Activated T-cell treated with anti-CD3 and anti-CD28 coated beads for 24 hours (primary cell): Measurements from ENCODE around the gene SIX2.

Source experiments
- DNase-seq: peaks from one replicate; pipeline ENCODE4 v3.0.0-alpha.2; 2020; ENCODE audit warnings: low read depth

The SIX2 gene

GRCh38 chr2:45018023-45018422 is 8.8 kb upstream of the SIX2 start:
- DNase-seq = no peak

DNA sequence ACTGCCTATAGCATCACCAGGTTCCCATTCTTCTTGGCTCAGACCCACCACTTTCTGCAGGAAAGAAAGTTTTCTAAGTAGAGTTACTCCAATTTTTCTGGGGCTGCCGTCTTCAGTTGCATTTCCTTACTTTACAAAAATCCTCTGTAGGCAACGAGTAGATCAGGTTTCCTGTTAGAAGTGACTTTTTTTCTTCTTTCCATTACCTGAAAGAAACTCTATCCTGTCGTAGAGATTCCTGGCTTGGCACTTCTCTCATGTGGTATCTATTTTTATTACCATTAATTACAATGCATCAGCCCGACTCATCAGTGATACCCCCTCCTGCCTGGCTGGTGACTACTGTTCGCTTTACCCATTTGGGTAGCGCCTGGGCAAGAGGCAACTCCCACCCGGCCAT is 5.6 kb upstream of the SIX2 start:
- DNase-seq = no peak

DNA sequence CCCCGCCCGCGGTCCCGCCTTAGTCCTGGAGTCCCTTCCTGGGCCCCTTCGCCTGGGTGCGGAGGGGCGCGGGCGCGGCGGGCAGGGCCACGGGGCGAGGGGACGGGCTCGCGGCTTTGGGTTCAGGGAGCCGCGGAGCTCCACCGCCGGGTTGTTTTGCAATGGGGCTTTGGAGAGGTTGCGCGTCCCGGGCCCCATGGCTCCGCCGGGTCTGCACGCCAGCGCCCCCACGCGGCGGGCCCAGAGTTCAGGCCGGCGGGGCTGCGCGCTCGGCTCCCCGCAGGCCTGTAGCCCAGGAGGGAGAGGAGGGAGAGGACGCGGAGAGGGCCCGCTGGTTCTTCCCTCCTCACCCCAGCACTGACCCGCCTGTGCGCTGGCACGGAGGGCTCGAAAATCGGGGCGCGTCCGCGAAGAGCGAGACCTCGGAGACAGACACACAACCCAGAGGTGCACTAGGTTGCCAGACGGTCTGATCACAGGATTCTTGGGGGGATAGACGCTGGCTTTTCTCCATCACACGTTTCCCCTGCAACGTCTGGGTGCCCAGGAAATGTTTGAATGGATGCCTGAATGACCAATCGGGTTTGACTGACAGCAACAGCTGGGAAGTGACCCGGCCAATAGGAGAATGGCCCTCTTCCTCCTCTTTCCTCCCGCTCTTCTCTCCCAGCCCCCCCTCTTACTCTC is 4.9 kb upstream of the SIX2 start:
- DNase-seq = no peak

DNA sequence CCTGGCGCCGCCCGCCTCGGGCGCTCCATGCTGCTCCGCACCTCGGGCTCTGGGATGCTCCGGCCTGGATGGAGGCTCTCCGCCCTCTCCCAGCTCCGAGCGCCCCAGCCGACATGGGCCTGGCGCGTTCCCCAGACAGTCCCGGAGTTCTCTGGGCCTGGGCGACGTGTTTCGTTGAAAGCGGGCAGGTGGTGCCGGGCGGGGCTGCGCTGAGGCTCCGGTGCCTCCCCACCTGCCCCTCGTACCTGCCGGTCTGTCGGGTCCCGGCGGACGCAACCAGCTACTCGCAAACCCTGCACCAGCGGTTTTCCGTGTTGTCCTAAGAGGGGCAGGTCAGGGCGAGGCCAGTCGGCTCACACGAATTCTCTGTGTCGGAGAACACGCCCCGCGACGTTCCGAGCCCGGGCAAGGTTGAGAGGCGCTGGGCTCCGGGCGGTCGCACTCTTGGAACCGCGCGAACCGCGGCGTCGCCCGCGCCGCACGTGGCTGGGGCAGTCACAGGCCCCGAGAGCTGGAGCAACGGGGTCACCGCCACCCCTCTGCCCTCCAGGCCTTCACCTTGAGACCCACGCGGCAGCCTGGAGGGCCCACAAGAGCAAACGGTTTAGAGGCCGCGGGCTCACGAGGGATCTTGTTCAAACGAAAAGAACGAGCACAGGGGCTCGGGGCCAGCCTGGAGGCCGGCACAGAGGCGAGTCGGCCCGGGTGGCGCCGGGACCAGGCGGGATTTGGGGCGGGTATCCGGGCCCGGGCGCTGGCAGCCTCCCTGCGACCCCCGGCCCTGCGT is 4.2 kb upstream of the SIX2 start:
- DNase-seq = no peak

DNA sequence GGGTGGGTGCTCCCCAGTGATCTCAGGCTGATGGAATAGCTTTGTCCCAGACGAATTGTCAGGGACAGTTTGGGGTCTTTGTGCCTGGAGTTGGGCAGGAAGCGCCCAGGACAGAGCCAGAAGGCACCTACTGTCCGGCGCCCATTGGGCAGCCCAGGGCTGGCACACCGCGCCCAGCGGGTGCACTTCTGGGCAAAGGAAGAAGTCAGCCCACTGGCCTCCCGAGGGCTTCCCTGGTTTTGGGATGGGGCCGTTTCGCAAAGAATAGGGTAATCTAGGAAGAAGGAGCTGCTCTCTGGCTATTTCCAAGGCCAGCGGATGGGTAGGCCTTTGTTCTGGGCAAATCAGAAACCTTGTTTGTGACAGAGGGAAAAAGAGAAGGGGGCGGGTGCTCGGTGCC is 3.5 kb upstream of the SIX2 start:
- no peak for DNase-seq

DNA sequence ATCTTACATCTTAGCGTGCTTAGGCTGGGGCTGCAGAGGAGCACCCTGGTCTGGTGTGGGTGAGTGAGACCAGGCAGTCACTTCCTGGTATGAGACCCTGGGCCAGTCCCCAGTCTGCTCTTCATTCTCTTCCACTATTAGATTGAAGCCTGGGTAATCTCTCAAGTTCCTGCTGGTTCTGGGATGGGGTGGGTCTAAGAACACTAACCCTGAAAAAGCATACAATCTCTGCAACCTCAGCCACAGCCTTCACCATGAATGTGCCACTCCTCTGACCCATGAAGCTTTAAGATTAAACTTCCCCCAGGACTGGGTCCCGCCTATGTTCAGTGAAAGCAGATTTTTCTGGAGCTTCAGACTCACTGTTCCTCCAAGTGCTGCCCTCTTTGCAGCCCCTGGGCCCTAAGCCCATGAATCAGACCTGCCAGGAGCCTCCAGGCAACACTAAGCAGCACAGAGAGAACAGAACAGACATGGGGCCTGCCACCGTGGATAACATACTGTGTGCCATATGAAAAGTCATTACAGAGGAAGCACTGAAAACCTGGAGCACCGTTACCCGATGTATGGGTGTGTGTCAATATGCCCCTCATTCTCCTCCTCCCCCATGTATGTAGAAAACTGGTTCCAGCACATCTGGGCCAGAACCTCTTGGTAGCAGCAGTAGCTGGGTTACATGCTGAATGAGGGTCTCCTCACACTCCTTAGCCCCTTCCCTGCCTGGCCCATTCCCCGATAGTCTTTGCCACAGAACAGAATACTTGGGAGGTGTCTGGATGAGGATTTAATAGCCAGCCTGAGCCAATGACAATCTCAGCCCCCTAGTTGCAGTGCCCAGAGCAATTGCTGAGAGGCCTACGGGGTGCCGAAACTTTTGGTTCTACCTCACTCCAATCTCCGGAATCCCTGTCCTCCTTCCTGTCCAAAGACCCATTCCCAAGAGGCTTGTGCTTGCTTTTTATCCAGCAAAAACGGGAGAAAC is 2.7 kb upstream of the SIX2 start:
- no peak for DNase-seq

DNA sequence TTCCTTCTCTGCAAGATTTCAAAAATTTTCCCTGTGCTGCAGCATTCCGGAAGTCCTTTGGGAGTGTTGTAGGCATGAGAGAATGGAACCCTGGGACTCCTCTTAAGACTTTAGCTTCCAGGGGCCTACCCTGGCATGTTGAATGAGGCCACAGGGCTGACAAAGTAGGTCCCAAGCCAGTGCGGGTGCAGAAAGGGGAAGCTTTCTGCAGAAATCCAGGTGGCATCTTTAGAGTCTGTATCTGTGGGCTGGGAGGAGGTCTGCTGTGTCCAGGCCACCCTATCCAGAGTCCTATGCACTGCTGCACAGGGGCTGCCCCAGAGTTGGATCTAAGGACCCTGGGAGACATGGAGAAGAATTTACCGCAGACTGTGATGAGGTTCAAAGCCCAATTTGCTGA is 1.9 kb upstream of the SIX2 start:
- DNase-seq = no peak

GRCh38 chr2:45010702-45011012 is 1.4 kb upstream of the SIX2 start:
- no peak for DNase-seq

- DNase-seq = no peak
These were observed 863 bp upstream of the SIX2 start for GRCh38 chr2:45009928-45010701.

DNA sequence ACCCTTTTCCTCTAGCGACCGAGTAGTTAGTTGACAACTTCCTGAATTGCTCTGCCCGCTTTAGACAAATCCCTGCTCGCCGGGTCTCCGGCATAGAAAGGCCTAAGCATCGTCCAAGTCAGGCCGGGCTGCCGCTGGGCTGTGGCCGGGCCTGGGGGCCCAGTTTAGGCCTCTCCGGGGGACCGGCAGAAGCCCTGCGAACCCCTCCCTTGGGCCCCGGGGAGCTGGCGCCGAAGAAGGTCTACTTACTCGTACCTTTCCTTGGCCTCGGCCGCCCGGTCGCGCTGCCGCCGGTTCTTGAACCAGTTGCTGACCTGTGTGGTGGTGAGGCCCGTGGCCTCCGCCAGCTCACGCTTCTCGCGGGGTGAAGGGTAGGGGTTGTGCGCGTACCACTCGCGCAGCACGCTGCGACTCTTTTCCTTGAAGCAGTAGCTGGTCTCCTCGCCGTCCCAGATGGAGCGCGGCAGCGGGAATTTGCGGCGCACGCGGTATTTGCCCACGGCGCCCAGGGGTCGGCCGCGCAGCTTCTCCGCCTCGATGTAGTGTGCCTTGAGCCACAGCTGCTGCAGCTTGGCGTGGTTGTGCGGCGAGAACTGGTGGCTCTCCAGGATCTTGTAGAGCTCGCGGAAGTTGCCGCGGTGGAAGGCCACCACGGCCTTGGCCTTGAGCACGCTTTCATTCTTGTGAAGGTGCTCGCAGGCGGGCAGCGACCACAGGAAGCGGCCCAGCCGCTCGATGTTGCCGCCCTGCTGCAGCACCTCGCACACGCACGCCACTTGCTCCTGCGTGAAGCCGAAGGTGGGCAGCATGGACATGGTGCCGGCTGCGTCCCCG is 739 bp downstream of the SIX2 start:
- DNase-seq = no peak

DNA sequence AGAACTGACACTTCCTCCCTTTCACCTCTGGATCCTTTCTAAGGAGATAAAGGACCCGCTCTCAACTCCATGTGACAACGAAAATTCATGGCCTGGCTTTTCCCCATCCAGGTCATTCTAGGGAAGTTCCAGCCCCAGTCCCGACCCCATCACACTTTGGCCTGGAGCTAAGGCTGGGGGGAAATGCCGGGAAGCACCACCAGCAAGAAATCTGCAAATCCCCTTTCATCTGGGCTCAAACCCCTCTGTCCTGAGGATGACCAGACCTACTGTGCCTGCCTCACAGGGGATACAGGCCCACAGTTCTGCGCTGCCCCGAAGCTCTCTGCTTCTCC is 1.3 kb downstream of the SIX2 start:
- DNase-seq = no peak

GRCh38 chr2:45006942-45007287 is 2.3 kb downstream of the SIX2 start:
- DNase-seq = no peak

- no peak for DNase-seq
These were observed 3.0 kb downstream of the SIX2 start for GRCh38 chr2:45006041-45006941.

DNA sequence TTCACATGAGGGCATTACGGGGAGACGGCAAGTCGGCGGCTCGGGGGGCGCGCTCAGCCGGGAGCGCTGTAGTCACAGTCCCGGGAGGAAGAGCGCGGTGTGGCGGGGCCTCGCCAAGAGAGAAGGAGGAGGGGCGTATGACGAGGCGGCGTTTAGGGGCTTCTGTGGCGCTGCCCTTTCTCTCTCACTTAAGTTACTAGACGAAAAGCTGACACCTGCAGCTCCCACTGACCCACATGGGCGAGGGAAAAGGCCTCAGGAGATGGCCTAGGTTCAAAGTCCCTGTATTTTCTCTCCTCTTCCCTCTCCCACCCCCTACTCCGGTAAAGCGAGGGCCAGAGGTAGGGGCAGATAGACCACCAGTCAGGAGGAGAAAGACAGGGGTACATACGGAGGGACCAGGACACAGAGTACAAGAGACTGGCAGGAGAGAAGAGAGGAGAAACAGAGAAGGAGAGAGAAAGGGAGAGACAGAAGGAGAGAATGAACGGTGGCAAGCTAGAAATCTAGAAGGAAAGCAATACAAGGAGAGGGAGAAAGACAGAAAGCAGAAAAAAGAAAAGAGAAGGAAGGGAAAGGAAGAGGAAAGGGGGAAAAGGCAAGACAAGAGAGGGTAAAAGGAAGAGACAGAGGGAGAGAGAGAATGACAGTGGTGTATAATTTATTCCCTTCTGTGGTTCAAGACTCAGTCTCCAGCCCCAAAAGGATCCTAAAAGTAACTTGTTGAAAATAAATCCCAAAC is 3.8 kb downstream of the SIX2 start:
- no peak for DNase-seq

DNA sequence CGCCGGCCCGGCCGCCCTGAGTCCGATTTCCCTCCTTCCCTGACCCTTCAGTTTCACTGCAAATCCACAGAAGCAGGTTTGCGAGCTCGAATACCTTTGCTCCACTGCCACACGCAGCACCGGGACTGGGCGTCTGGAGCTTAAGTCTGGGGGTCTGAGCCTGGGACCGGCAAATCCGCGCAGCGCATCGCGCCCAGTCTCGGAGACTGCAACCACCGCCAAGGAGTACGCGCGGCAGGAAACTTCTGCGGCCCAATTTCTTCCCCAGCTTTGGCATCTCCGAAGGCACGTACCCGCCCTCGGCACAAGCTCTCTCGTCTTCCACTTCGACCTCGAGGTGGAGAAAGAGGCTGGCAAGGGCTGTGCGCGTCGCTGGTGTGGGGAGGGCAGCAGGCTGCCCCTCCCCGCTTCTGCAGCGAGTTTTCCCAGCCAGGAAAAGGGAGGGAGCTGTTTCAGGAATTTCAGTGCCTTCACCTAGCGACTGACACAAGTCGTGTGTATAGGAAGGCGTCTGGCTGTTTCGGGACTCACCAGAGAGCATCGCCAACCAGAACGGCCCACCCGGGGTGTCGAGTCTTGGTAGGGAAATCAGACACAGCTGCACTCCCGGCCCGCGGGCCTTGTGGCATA is 4.6 kb downstream of the SIX2 start:
- DNase-seq = no peak

GRCh38 chr2:45003579-45004551 is 5.4 kb downstream of the SIX2 start:
- DNase-seq = no peak

- DNase-seq = no peak
These were observed 6.6 kb downstream of the SIX2 start for GRCh38 chr2:45002686-45003085.

- no peak for DNase-seq
These were observed 7.3 kb downstream of the SIX2 start for GRCh38 chr2:45001869-45002385.
